ENCODE data around the gene CDKAL1.
"Not testable (repeated sequence)": the region's sequence is repeated elsewhere in the genome, so short reads cannot be mapped to it uniquely, and the experiment has no call there.

CDKAL1 gene

GRCh38 chr6:20919677-20920385, 385.6 kb downstream of the CDKAL1 start:
- no peak for DNase-seq (ENCODE audit: low read depth, low spot score)

GRCh38 chr6:20921578-20921977, 387.3 kb downstream of the CDKAL1 start:
- no peak for DNase-seq (ENCODE audit: low read depth, low spot score)

- DNase-seq (ENCODE audit: low read depth, low spot score): no peak
These were observed 388.5 kb downstream of the CDKAL1 start for GRCh38 chr6:20922743-20923142.

- DNase-seq (ENCODE audit: low read depth, low spot score): not testable (repeated sequence)
These were observed 389.8 kb downstream of the CDKAL1 start for GRCh38 chr6:20924094-20924493.

- DNase-seq (ENCODE audit: low read depth, low spot score): no peak
These were observed 390.8 kb downstream of the CDKAL1 start for GRCh38 chr6:20924911-20925543.

GRCh38 chr6:20927130-20927860, 393.0 kb downstream of the CDKAL1 start:
- no peak for DNase-seq (ENCODE audit: low read depth, low spot score)

- no peak for DNase-seq (ENCODE audit: low read depth, low spot score)
These were observed 395.0 kb downstream of the CDKAL1 start for GRCh38 chr6:20929283-20929682.

- no peak for DNase-seq (ENCODE audit: low read depth, low spot score)
These were observed 396.8 kb downstream of the CDKAL1 start for GRCh38 chr6:20931093-20931492.

GRCh38 chr6:20931772-20932171, 397.5 kb downstream of the CDKAL1 start:
- DNase-seq (ENCODE audit: low read depth, low spot score): no peak

- peak; percentile 36 for DNase-seq (ENCODE audit: low read depth, low spot score)
These were observed 398.0 kb downstream of the CDKAL1 start for GRCh38 chr6:20932284-20932683.

- no peak for DNase-seq (ENCODE audit: low read depth, low spot score)
These were observed 399.0 kb downstream of the CDKAL1 start for GRCh38 chr6:20933057-20933788.

- DNase-seq (ENCODE audit: low read depth, low spot score): no peak
These were observed 402.7 kb downstream of the CDKAL1 start for GRCh38 chr6:20936949-20937348.

GRCh38 chr6:20939161-20939775, 405.0 kb downstream of the CDKAL1 start:
- DNase-seq (ENCODE audit: low read depth, low spot score): no peak

- no peak for DNase-seq (ENCODE audit: low read depth, low spot score)
These were observed 408.9 kb downstream of the CDKAL1 start for GRCh38 chr6:20943040-20943627.

GRCh38 chr6:20943922-20944321, 409.7 kb downstream of the CDKAL1 start:
- no peak for DNase-seq (ENCODE audit: low read depth, low spot score)

GRCh38 chr6:20946022-20946421, 411.8 kb downstream of the CDKAL1 start:
- peak; percentile 62 for DNase-seq (ENCODE audit: low read depth, low spot score)

- DNase-seq (ENCODE audit: low read depth, low spot score): no peak
These were observed 412.6 kb downstream of the CDKAL1 start for GRCh38 chr6:20946890-20947289.

- DNase-seq (ENCODE audit: low read depth, low spot score): no peak
These were observed 413.7 kb downstream of the CDKAL1 start for GRCh38 chr6:20947977-20948376.

- DNase-seq (ENCODE audit: low read depth, low spot score): no peak
These were observed 414.3 kb downstream of the CDKAL1 start for GRCh38 chr6:20948556-20948955.

- DNase-seq (ENCODE audit: low read depth, low spot score): no peak
These were observed 414.9 kb downstream of the CDKAL1 start for GRCh38 chr6:20949138-20949537.

All from astrocyte of the hippocampus (primary cell).